Gastrocnemius medialis (tissue), 4 donors: ENCODE measurements around the gene GTSF1L. TPM values are rescaled to one million over a fixed set of nuclear protein-coding genes. Genes with fewer than 3 reads are reported as not detected.

Experiments used
- ATAC-seq, 2 donors: fragments of 150-250 bp; one replicate each; pipeline ENCODE4 v1.9.1; 2016
- DNase-seq, 2 donors: peaks; one replicate each; pipeline ENCODE4 v3.0.0-alpha.2; 2019
- H3K27ac ChIP-seq, 4 donors: fragments of 200-600 bp; sonication (generic); 1 replicate in 1 of 4; 2 replicates in 3 of 4; pipeline ENCODE4 v1.5.1; 2016 to 2018; ENCODE audit warnings: mild to moderate bottlenecking in 2 of 4, moderate library complexity in 1 of 4
- H3K27me3 ChIP-seq, 3 donors: fragments of 200-600 bp; sonication (generic) in 2 of 3; 1 replicate in 1 of 3; 2 replicates in 2 of 3; pipeline versions ENCODE4 v1.5.1 to v1.6.0; 2016 to 2019; ENCODE audit warnings: mild to moderate bottlenecking in 1 of 3, moderate library complexity in 1 of 3
- H3K36me3 ChIP-seq, 2 donors: fragments of 200-600 bp; sonication (generic) in 1 of 2; one replicate each; pipeline ENCODE4 v1.5.1; 2017 to 2018
- H3K4me1 ChIP-seq, 2 donors: fragments of 200-600 bp; sonication (generic) in 1 of 2; one replicate each; pipeline ENCODE4 v1.5.1; 2016 to 2017; ENCODE audit warnings: mild to moderate bottlenecking in 2 of 2
- H3K4me3 ChIP-seq, 4 donors: fragments of 200-600 bp; sonication (generic) in 3 of 4; 1 replicate in 1 of 4; 2 replicates in 3 of 4; pipeline ENCODE4 v1.5.1; 2016 to 2019; ENCODE audit warnings: mild to moderate bottlenecking in 2 of 4
- H3K9me3 ChIP-seq, 3 donors: fragments of 200-600 bp; sonication (generic) in 2 of 3; 1 replicate in 1 of 3; 2 replicates in 2 of 3; pipeline ENCODE4 v1.5.1; 2016 to 2019
- POLR2A ChIP-seq, 2 donors: fragments of 450-650 bp; IDR thresholded peaks; one replicate each; pipeline ENCODE4 v1.6.1; 2017; ENCODE audit warnings: antibody characterized with exemption in 2 of 2, mild to moderate bottlenecking in 2 of 2, moderate library complexity in 2 of 2
- in situ Hi-C, 4 donors: fragments of 200-750 bp; cut with MboI; loops; one replicate each; pipeline versions ENCODE4 v1.15.0 to v1.8.0; 2017; ENCODE audit warnings: low sequenced_read_pairs in 4 of 4
- intact Hi-C: fragments of 100-400 bp; cut with DNase I; formaldehyde crosslinking; loops from one replicate; pipeline ENCODE4 v1.15.1; 2023; ENCODE audit warnings: low total_unique reads
- total RNA-seq, 4 donors: library from RNA; depleted of rRNA; stranded (reverse); fragments of >200 nt; gene quantifications; one replicate each; pipeline versions ENCODE4 v1.1.0 to v1.2.3, GENCODE V29; 2016
- TF ChIP-seq, protein P1 (sequence below), 5 experiments: fragments of 450-650 bp in 3 of 5; fragments of 200-600 bp in 2 of 5; sonication (generic) in 2 of 5; IDR thresholded peaks in 4 of 5; conservative IDR thresholded peaks in 1 of 5; 1 replicate in 4 of 5; 2 replicates in 1 of 5; pipeline ENCODE4 v1.5.1; 2016 to 2019; ENCODE audit warnings: antibody characterized with exemption in 5 of 5, mild to moderate bottlenecking in 3 of 5, moderate library complexity in 3 of 5

Gene GTSF1L
- total RNA-seq, 4 donors from 2014 or later: not detected

DNA sequence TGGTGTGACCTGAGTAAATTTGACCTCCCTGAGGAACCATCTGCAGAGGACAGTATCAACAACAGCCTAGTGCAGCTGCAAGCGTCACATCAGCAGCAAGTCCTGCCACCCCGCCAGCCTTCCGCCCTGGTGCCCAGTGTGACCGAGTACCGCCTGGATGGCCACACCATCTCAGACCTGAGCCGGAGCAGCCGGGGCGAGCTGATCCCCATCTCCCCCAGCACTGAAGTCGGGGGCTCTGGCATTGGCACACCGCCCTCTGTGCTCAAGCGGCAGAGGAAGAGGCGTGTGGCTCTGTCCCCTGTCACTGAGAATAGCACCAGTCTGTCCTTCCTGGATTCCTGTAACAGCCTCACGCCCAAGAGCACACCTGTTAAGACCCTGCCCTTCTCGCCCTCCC is 24.3 kb downstream of the GTSF1L start:
- no peak overlapping the region for H3K4me3 ChIP-seq
- intact Hi-C loops (no loop called here), in situ Hi-C loops (loop anchor here in 1 of 4 donors (25.0 kb wide), 1 partner anchor 110 kb away; no protein-coding TSS in a partner anchor)
- DNase-seq: no peak
- no peak for ATAC-seq
- TF ChIP-seq POLR2A (IDR thresholded peaks at IDR 0.05): no peak
- TF ChIP-seq, protein P1, sequence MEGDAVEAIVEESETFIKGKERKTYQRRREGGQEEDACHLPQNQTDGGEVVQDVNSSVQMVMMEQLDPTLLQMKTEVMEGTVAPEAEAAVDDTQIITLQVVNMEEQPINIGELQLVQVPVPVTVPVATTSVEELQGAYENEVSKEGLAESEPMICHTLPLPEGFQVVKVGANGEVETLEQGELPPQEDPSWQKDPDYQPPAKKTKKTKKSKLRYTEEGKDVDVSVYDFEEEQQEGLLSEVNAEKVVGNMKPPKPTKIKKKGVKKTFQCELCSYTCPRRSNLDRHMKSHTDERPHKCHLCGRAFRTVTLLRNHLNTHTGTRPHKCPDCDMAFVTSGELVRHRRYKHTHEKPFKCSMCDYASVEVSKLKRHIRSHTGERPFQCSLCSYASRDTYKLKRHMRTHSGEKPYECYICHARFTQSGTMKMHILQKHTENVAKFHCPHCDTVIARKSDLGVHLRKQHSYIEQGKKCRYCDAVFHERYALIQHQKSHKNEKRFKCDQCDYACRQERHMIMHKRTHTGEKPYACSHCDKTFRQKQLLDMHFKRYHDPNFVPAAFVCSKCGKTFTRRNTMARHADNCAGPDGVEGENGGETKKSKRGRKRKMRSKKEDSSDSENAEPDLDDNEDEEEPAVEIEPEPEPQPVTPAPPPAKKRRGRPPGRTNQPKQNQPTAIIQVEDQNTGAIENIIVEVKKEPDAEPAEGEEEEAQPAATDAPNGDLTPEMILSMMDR (IDR thresholded peaks at IDR 0.05 in 4 of 5, conservative IDR thresholded peaks at IDR 0.05 in 1 of 5): no peak
- no peaks in the 10 kb centered on the region for H3K36me3 ChIP-seq
- H3K9me3 ChIP-seq: no peaks in the 10 kb centered on the region
- H3K27me3 ChIP-seq: no peaks in the 10 kb centered on the region
- no peaks in the 10 kb centered on the region for H3K4me1 ChIP-seq
- H3K27ac ChIP-seq: no peak overlapping the region

DNA sequence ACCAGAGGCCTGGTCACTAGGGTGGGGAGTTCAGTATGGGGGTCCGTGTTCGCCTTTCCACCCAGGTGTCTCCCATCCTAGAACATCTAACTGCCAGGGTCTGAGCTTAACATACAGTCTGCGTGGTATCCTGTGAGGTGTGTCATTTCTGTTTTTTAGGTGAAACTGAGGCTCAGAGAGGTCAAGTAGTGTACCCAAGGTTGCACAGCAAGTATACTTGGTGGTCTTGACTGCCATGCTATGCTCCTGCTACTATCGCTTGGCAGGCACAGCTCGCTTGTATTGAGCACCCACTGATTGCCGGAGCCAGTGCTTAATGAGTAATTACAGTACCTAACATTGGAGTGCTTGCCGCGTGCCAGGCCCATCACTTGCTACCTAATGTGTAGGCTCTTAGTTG is 26.2 kb downstream of the GTSF1L start:
- intact Hi-C loops: no loop called here
- Histone ChIP-seq H3K4me3 (no peak overlapping the region), H3K27me3 (no peaks in the 10 kb centered on the region), H3K27ac (no peak overlapping the region), H3K36me3 (no peaks in the 10 kb centered on the region), H3K4me1 (no peaks in the 10 kb centered on the region), H3K9me3 (no peaks in the 10 kb centered on the region)
- DNase-seq (no peak), ATAC-seq (no peak)
- TF ChIP-seq, protein P1 (IDR thresholded peaks at IDR 0.05 in 4 of 5, conservative IDR thresholded peaks at IDR 0.05 in 1 of 5): no peak
- no peak for TF ChIP-seq POLR2A (IDR thresholded peaks at IDR 0.05)
- in situ Hi-C loops: loop anchor here in 1 of 4 donors (25.0 kb wide), 1 partner anchor 112 kb away; no protein-coding TSS in a partner anchor

DNA sequence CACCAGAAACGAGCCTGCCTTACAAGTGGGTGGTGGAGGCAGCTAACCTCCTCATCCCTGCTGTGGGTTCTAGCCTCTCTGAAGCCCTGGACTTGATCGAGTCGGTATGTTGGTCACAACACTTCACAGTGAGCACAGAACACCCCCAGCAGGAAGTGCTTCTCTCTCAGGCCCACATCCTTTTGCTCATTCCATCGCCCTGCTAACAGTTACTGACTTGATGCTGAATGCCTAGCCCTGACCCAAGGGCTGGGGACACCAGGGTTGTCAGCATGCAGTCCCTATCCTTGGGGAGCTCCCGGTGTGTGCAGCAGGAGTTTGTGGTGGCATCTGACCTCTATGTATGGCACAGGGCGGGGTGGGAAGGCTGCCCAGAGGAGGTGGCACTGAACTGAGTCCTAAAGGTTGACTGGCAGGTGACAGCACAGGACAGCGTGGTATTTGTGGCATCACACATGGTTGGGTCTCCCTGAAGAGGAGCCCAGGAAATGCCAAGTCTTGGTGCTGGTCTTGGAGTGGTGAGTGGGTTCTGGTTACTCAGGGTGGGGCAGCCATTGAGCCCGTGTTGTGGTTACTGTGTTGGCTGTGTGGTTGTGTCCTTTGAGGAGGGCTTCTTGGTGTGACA is 26.7 kb downstream of the GTSF1L start:
- no peak for DNase-seq
- H3K4me3 ChIP-seq: no peak overlapping the region
- H3K36me3 ChIP-seq: no peaks in the 10 kb centered on the region
- no peak overlapping the region for H3K27ac ChIP-seq
- H3K9me3 ChIP-seq: no peaks in the 10 kb centered on the region
- in situ Hi-C loops (loop anchor here in 1 of 4 donors (25.0 kb wide), 1 partner anchor 112 kb away; no protein-coding TSS in a partner anchor), intact Hi-C loops (no loop called here)
- no peak for ATAC-seq
- H3K27me3 ChIP-seq: no peaks in the 10 kb centered on the region
- TF ChIP-seq POLR2A (IDR thresholded peaks at IDR 0.05): no peak
- TF ChIP-seq, protein P1 (IDR thresholded peaks at IDR 0.05 in 4 of 5, conservative IDR thresholded peaks at IDR 0.05 in 1 of 5): no peak
- no peaks in the 10 kb centered on the region for H3K4me1 ChIP-seq

DNA sequence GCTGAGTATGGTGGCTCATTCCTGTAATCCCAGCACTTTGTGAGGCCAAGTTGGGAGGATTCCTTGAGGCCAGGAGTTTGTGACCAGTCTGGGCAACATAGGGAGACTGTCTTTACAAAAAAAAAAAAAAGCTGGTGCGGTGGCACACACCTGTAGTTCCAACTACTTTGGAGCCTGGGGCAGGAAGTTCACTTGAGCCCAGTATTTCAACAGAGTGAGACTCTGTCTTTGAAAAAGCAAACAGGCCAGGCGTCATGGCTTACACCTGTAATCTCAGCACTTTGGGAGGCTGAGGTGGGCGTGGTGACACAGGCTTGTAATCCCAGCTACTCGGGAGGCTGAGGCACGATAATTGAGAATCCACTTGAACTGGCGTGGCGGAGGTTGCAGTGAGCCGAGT is 31.2 kb downstream of the GTSF1L start:
- TF ChIP-seq, protein P1 (IDR thresholded peaks at IDR 0.05 in 4 of 5, conservative IDR thresholded peaks at IDR 0.05 in 1 of 5): no peak
- TF ChIP-seq POLR2A (IDR thresholded peaks at IDR 0.05): no peak
- Histone ChIP-seq H3K27ac (no peak overlapping the region), H3K27me3 (no peaks in the 10 kb centered on the region), H3K9me3 (no peaks in the 10 kb centered on the region), H3K4me3 (no peak overlapping the region), H3K4me1 (no peaks in the 10 kb centered on the region), H3K36me3 (no peaks in the 10 kb centered on the region)
- ATAC-seq (no peak), DNase-seq (no peak)
- in situ Hi-C loops (no loop called here), intact Hi-C loops (no loop called here)

DNA sequence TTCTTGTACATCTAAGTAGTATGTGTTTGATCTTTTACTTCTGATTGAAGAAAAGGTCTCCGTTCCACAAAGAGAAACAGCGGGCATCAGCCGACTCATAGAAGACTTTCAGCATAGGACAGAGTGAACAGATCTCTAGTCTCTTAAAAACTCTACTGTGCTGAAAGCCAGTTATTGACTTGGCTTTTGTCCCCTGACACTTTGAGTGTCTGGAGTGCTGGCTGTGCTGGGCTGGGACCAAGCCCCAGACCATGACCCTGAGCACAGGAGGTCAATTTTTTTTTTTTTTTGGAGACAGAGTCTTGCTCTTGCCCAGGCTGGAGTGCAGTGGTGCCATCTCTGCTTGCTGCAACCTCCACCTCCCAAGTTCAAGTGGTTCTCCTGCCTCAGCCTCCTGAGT is 32.0 kb downstream of the GTSF1L start:
- TF ChIP-seq, protein P1 (IDR thresholded peaks at IDR 0.05 in 4 of 5, conservative IDR thresholded peaks at IDR 0.05 in 1 of 5): no peak
- no peak for TF ChIP-seq POLR2A (IDR thresholded peaks at IDR 0.05)
- intact Hi-C loops: no loop called here
- Histone ChIP-seq H3K27me3 (no peaks in the 10 kb centered on the region), H3K9me3 (no peaks in the 10 kb centered on the region), H3K4me3 (no peak overlapping the region), H3K4me1 (no peaks in the 10 kb centered on the region), H3K27ac (no peak overlapping the region), H3K36me3 (no peaks in the 10 kb centered on the region)
- in situ Hi-C loops: no loop called here
- ATAC-seq (no peak), DNase-seq (no peak)
